ENCODE measurements around the gene TIGD1.

GRCh38 chr2:232541195-232541960 is 9.0 kb downstream of the TIGD1 start:
- TF ChIP-seq CTCF (IDR thresholded peaks at IDR 0.05) (no peak), POLR2A (IDR thresholded peaks at IDR 0.05) (no peak)
